ENCODE data around the gene NKTR. TPM values are rescaled to one million over a fixed set of nuclear protein-coding genes. Genes with fewer than 3 reads are reported as not detected.

Gene NKTR
- total RNA-seq, 1 donor from 2014 or later: 70.3 TPM

GRCh38 chr3:42608581-42608980 is 8.1 kb downstream of the NKTR start:
- H4K20me1 ChIP-seq (ENCODE audit: insufficient read depth, low read length): peaks cover 85% of the 10 kb centered on the region
- no peak overlapping the region for H3K27ac Mint-ChIP-seq (ENCODE audit: unreplicated experiment)

GRCh38 chr3:42610976-42611375 is 10.5 kb downstream of the NKTR start:
- H3K36me3 Mint-ChIP-seq (ENCODE audit: low read depth, unreplicated experiment): peaks cover 11% of the 10 kb centered on the region
- FAIRE-seq: no peak
- H3K27ac Mint-ChIP-seq (ENCODE audit: unreplicated experiment): peak overlapping the region; percentile 75

More at GRCh38 chr3:42608581-42608980, 8.1 kb downstream of the NKTR start:
- peaks cover 17% of the 10 kb centered on the region for H3K4me1 Mint-ChIP-seq (ENCODE audit: low read depth, unreplicated experiment)
- Histone ChIP-seq H3K4me2 (ENCODE audit: low read length) (no peak overlapping the region), H3K27ac (ENCODE audit: low read depth, low read length) (no peak overlapping the region), H3K4me1 (ENCODE audit: insufficient read depth, low read length) (no peaks in the 10 kb centered on the region), H3K4me3 (ENCODE audit: insufficient read depth, low read depth, low read length) (no peak overlapping the region), H3K79me2 (ENCODE audit: insufficient read depth, low read length) (peaks cover 100% of the 10 kb centered on the region), H3K9me3 (ENCODE audit: insufficient read depth, low read depth, low read length) (no peaks in the 10 kb centered on the region), H3K27me3 (ENCODE audit: insufficient read depth, low read length) (no peaks in the 10 kb centered on the region), H3K36me3 (ENCODE audit: insufficient read depth, low read length) (peaks cover 3% of the 10 kb centered on the region), H2AFZ (ENCODE audit: low read depth, low read length) (no peak overlapping the region), H3K9ac (ENCODE audit: low read length) (no peak overlapping the region)
- FAIRE-seq: no peak
- no peak overlapping the region for H3K4me3 Mint-ChIP-seq (ENCODE audit: unreplicated experiment)
- H3K9me3 Mint-ChIP-seq (ENCODE audit: unreplicated experiment): no peaks in the 10 kb centered on the region
- no peak for DNase-seq (ENCODE audit: low read depth)
- TF ChIP-seq CTCF (IDR thresholded peaks at IDR 0.05; ENCODE audit: insufficient read depth, low read depth, low read length) (no peak), EZH2 (IDR thresholded peaks at IDR 0.05; ENCODE audit: insufficient read depth, low read length) (no peak)
- H3K36me3 Mint-ChIP-seq (ENCODE audit: low read depth, unreplicated experiment): peaks cover 11% of the 10 kb centered on the region
- no peaks in the 10 kb centered on the region for H3K27me3 Mint-ChIP-seq (ENCODE audit: low read depth, unreplicated experiment)

More at GRCh38 chr3:42610976-42611375, 10.5 kb downstream of the NKTR start:
- H3K4me3 Mint-ChIP-seq (ENCODE audit: unreplicated experiment): no peak overlapping the region
- H2AFZ ChIP-seq (ENCODE audit: low read depth, low read length): no peak overlapping the region
- peaks cover 83% of the 10 kb centered on the region for H4K20me1 ChIP-seq (ENCODE audit: insufficient read depth, low read length)
- H3K27me3 Mint-ChIP-seq (ENCODE audit: low read depth, unreplicated experiment): no peaks in the 10 kb centered on the region
- H3K9ac ChIP-seq (ENCODE audit: low read length): no peak overlapping the region
- H3K4me3 ChIP-seq (ENCODE audit: insufficient read depth, low read depth, low read length): no peak overlapping the region
- H3K4me2 ChIP-seq (ENCODE audit: low read length): no peak overlapping the region
- TF ChIP-seq CTCF (IDR thresholded peaks at IDR 0.05; ENCODE audit: insufficient read depth, low read depth, low read length): no peak
- no peak for TF ChIP-seq EZH2 (IDR thresholded peaks at IDR 0.05; ENCODE audit: insufficient read depth, low read length)
- H3K27ac ChIP-seq (ENCODE audit: low read depth, low read length): no peak overlapping the region
- H3K9me3 Mint-ChIP-seq (ENCODE audit: unreplicated experiment): no peaks in the 10 kb centered on the region
- H3K79me2 ChIP-seq (ENCODE audit: insufficient read depth, low read length): peaks cover 99% of the 10 kb centered on the region
- no peaks in the 10 kb centered on the region for H3K27me3 ChIP-seq (ENCODE audit: insufficient read depth, low read length)
- H3K9me3 ChIP-seq (ENCODE audit: insufficient read depth, low read depth, low read length): no peaks in the 10 kb centered on the region
- no peak for DNase-seq (ENCODE audit: low read depth)
- peaks cover 3% of the 10 kb centered on the region for H3K36me3 ChIP-seq (ENCODE audit: insufficient read depth, low read length)
- H3K4me1 Mint-ChIP-seq (ENCODE audit: low read depth, unreplicated experiment): peaks cover 13% of the 10 kb centered on the region
- H3K4me1 ChIP-seq (ENCODE audit: insufficient read depth, low read length): no peaks in the 10 kb centered on the region
